ENCODE data around the gene PIF1.
A peak's percentile ranks its signal among the peaks of the same experiment; 100 is the strongest.

PIF1 gene

DNA sequence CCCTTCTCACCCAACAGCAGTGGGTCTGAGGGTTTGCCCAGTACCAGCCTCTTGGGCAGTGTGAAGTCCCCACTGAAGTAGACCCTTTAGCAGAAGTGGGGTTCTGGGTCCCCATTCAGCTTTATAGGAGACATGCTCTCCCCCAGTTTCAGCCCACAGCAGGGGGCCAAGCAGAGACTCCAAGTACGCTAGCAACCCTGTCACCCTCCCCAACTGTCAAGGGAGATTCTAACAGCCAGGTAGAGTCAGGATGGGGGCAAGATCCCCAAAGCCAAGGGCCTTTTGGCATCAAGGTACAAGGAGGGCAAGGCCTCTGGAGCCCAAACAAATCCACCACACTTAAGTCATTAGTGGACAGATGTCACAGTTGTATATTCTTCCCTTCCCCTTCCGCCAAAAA lies 51.8 kb downstream of the PIF1 start:
- DNase-seq = no peak

DNA sequence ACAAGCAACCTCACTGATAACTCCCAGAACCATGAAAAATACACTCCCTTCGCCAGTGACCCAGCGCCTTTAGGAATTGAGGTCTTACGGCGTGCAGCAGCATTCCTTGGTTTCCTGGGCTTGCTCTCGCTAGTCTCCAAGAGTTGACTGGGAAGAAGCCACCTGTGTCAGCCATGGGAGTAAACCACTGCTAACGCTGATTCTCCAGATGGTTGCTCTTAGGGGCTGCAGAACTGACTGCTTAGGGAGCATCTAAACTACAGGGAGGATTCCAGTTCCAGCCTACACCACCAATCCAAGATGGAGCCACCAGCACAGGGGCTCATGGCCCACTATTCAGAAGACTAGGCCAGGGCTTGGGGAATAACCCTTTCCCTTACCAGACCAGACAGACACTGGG lies 52.5 kb downstream of the PIF1 start:
- no peak for DNase-seq

DNA sequence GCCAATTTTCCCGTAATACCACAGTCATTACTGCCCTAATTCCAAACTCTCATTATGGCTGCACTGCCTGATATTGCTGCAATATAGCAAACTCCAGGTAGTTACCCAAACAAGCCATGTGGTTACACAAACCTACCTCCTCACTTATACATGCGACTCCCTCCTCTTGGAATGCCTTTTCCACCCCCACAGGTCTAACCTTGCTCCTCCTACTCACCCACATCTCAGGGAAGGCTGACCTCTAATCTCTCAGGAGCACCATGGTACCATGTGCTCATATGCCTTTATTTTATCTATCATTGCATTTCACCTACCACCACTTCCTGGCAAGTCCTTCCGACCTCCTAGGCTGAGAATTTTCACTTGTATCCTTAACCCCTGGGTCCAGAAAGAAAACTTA lies 53.0 kb downstream of the PIF1 start:
- DNase-seq = no peak

DNA sequence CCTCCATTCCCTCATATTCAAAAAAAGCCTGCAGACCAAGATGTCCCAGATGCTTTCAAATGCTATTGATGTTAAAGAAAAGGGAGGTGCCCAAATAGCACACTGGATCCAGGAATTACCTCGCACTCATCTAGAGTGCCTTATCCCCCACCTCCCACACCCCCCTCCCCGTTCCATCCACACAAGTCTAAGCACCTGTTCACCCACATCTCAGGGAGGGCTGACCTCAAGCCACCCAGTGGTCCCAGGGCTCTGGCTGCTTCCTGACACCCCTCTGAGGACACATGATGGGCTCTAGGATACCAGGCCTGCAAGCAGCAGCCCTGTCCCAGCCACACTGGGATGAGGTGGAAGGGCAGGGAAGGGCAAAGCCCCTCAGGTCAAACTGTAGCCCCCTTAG lies 54.8 kb downstream of the PIF1 start:
- DNase-seq = no peak

DNA sequence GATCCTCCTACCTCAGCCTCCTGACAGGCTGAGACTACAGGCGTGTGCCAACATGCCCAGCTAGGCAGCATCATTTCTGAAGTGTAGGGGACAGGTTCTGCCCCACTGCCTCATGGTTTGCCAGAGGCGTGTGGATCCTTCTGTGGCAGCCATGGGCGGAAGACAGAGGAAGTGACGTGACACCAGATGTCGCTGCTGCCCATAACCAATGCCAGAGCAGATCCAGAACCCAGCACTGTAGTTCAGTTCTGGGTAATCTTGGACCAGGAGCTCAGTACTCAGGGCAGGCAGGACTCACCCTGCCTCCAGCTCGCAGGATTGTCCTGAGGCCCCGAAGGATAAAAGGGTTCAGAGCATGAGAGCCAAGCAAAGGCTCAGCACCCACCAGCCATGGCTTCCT lies 58.2 kb downstream of the PIF1 start:
- DNase-seq = peak; percentile 20

DNA sequence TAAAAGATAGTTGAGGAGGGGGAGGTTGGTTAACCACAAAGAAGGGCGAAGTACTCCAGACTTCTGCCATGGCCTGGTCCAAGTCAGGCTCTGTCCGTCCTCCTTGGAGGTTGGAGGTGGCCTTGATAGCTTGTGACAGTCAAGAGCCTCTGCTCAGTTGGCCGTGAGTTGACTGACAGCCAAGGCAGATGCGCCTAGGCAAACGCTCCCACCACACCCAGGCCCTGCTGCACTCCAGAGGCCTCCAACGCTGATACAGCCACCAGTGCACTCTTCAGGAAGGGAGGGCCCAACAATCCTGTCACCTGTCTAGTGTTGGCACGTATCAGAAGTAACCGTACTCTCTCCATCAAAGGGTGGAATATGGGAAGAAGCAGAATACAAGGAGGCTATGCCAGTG lies 59.4 kb downstream of the PIF1 start:
- no peak for DNase-seq
